RWPE2 (cell line): ENCODE data around the gene CDK14.

Experiments used
- ATAC-seq: fragments of 200-7000 bp; cut with Tn5 transposase; 3 replicates; pipeline ENCODE4 v1.9.1; 2021; ENCODE audit warnings: low read depth
- DNase-seq: peaks from one replicate; pipeline ENCODE4 v3.0.0-alpha.2; 2020; ENCODE audit warnings: low spot score
- H3K27ac ChIP-seq: fragments of 450-650 bp; 2 replicates; pipeline ENCODE4 v1.5.1; 2017; ENCODE audit warnings: mild to moderate bottlenecking; ENCODE audit not compliant: poor library complexity, severe bottlenecking
- H3K27me3 ChIP-seq: fragments of 250-450 bp; sonication (Bioruptor Pico); 2 replicates; pipeline ENCODE4 v1.5.1; 2021; ENCODE audit warnings: mild to moderate bottlenecking, moderate library complexity; ENCODE audit not compliant: insufficient read depth, poor library complexity, severe bottlenecking
- H3K36me3 ChIP-seq: fragments of 250-450 bp; sonication (Bioruptor Pico); 2 replicates; pipeline ENCODE4 v1.5.1; 2020; ENCODE audit warnings: low read depth, mild to moderate bottlenecking, moderate library complexity
- H3K4me1 ChIP-seq: fragments of 250-450 bp; sonication (Bioruptor Pico); 2 replicates; pipeline ENCODE4 v1.5.1; 2021; ENCODE audit warnings: mild to moderate bottlenecking, moderate library complexity; ENCODE audit not compliant: insufficient read depth, poor library complexity, severe bottlenecking
- H3K4me3 ChIP-seq: fragments of 250-450 bp; sonication (Bioruptor Pico); 2 replicates; pipeline ENCODE4 v1.5.1; 2021; ENCODE audit warnings: mild to moderate bottlenecking, moderate library complexity; ENCODE audit not compliant: severe bottlenecking
- H3K9me3 ChIP-seq: fragments of 250-450 bp; sonication (Bioruptor Pico); 2 replicates; pipeline ENCODE4 v1.5.1; 2021; ENCODE audit warnings: mild to moderate bottlenecking, moderate library complexity; ENCODE audit not compliant: severe bottlenecking
- CTCF ChIP-seq: fragments of 450-650 bp; IDR thresholded peaks from one replicate; pipeline ENCODE4 v1.5.1; 2017; ENCODE audit warnings: mild to moderate bottlenecking, moderate library complexity; ENCODE audit not compliant: poor library complexity, severe bottlenecking

Gene CDK14

GRCh38 chr7:90836937-90837336 is 240.8 kb downstream of the CDK14 start:
- no peaks in the 10 kb centered on the region for H3K27me3 ChIP-seq
- DNase-seq (no peak), ATAC-seq (no peak)
- H3K9me3 ChIP-seq, result no peaks in the 10 kb centered on the region
- no peak overlapping the region for H3K27ac ChIP-seq
- H3K36me3 ChIP-seq, result no peaks in the 10 kb centered on the region
- no peaks in the 10 kb centered on the region for H3K4me1 ChIP-seq
- no peak for TF ChIP-seq CTCF
- H3K4me3 ChIP-seq, result no peak overlapping the region

- no peak for ATAC-seq
- DNase-seq, result no peak
- TF ChIP-seq CTCF, result no peak
- H3K27ac ChIP-seq, result no peak overlapping the region
- no peak overlapping the region for H3K4me3 ChIP-seq
- no peaks in the 10 kb centered on the region for H3K27me3 ChIP-seq
- no peaks in the 10 kb centered on the region; the same call in 1 of the 2 replicates for H3K36me3 ChIP-seq
- H3K4me1 ChIP-seq, result no peaks in the 10 kb centered on the region
- H3K9me3 ChIP-seq, result no peaks in the 10 kb centered on the region
Measured at GRCh38 chr7:90838799-90839198, 242.7 kb downstream of the CDK14 start.

GRCh38 chr7:90839316-90839715 is 243.2 kb downstream of the CDK14 start:
- Histone ChIP-seq H3K27ac (no peak overlapping the region), H3K4me1 (no peaks in the 10 kb centered on the region), H3K4me3 (no peak overlapping the region), H3K27me3 (no peaks in the 10 kb centered on the region), H3K9me3 (no peaks in the 10 kb centered on the region), H3K36me3 (no peaks in the 10 kb centered on the region; the same call in 1 of the 2 replicates)
- DNase-seq (no peak), ATAC-seq (no peak)
- no peak for TF ChIP-seq CTCF

GRCh38 chr7:90839727-90840291 is 243.7 kb downstream of the CDK14 start:
- no peak for ATAC-seq
- H3K9me3 ChIP-seq, result no peaks in the 10 kb centered on the region
- no peaks in the 10 kb centered on the region; the same call in 1 of the 2 replicates for H3K36me3 ChIP-seq
- H3K4me1 ChIP-seq, result no peaks in the 10 kb centered on the region
- no peak for TF ChIP-seq CTCF
- H3K27ac ChIP-seq, result no peak overlapping the region
- H3K4me3 ChIP-seq, result no peak overlapping the region
- no peaks in the 10 kb centered on the region for H3K27me3 ChIP-seq
- DNase-seq, result no peak

- H3K27ac ChIP-seq, result no peak overlapping the region
Measured at GRCh38 chr7:90841759-90842429, 245.8 kb downstream of the CDK14 start.

More at GRCh38 chr7:90841759-90842429, 245.8 kb downstream of the CDK14 start:
- Histone ChIP-seq H3K36me3 (no peaks in the 10 kb centered on the region; the same call in 1 of the 2 replicates), H3K4me1 (no peaks in the 10 kb centered on the region), H3K4me3 (no peak overlapping the region), H3K27me3 (no peaks in the 10 kb centered on the region), H3K9me3 (no peaks in the 10 kb centered on the region)
- no peak for DNase-seq
- no peak for TF ChIP-seq CTCF
- ATAC-seq, result no peak
